ENCODE data around the gene ENHO. TPM values are rescaled to one million over a fixed set of nuclear protein-coding genes. Genes with fewer than 3 reads are reported as not detected.
A peak's percentile ranks its signal among the peaks of the same experiment; 100 is the strongest.

Gene ENHO
- polyA plus RNA-seq, 3 donors, result 2.3 to 3.2 (median 2.7) TPM

GRCh38 chr9:34547960-34548611 is 25.3 kb upstream of the ENHO start:
- Mint-ChIP-seq H3K27me3 (ENCODE audit: low read depth in 3 of 3) (peaks cover 3 to 22% (median 13%) of the 10 kb centered on the region in 3 donors), H3K4me3 (no peak overlapping the region), H3K4me1 (no peaks in the 10 kb centered on the region), H3K27ac (peak overlapping the region in 1 of 7 donors; percentile 1), H3K36me3 (no peaks in the 10 kb centered on the region), H3K9me3 (no peaks in the 10 kb centered on the region)
- DNase-seq, result peak in 1 of 3 donors; percentile 18
- WGBS (ENCODE audit: insufficient coverage), result 16% methylated on average over 10 of the region's 13 CpGs
- Histone ChIP-seq H3K79me2 (ENCODE audit: insufficient read depth, low read length) (no peaks in the 10 kb centered on the region), H3K4me2 (replicated peaks; ENCODE audit: extremely low read depth, low read length, poor library complexity, severe bottlenecking) (no peak overlapping the region), H3K9ac (ENCODE audit: insufficient read depth, low read length, poor library complexity, severe bottlenecking) (no peak overlapping the region), H2AFZ (ENCODE audit: insufficient read depth, low read depth, low read length, poor library complexity, severe bottlenecking) (no peak overlapping the region), H3K27ac (ENCODE audit: low read depth in 1 of 2, low read length in 2 of 2) (no peak overlapping the region), H3K27me3 (ENCODE audit: control insufficient read depth in 2 of 2, insufficient read depth in 2 of 2, low read length in 2 of 2) (no peaks in the 10 kb centered on the region), H3K36me3 (replicated peaks in 1 of 2; ENCODE audit: control insufficient read depth in 1 of 2, insufficient read depth in 2 of 2, low read length in 2 of 2) (no peaks in the 10 kb centered on the region), H3K9me3 (replicated peaks in 1 of 2; ENCODE audit: control insufficient read depth in 1 of 2, insufficient read depth in 1 of 2, low read length in 2 of 2) (no peaks in the 10 kb centered on the region), H3K4me1 (ENCODE audit: control insufficient read depth in 1 of 2, insufficient read depth in 2 of 2, low read length in 2 of 2) (no peaks in the 10 kb centered on the region), H3K4me3 (replicated peaks in 1 of 3; ENCODE audit: low read depth in 2 of 3, low read length in 3 of 3) (no peak overlapping the region), H4K20me1 (ENCODE audit: insufficient read depth, low read length) (no peaks in the 10 kb centered on the region)
- peak; percentile 59 for TF ChIP-seq CTCF (IDR thresholded peaks at IDR 0.05)
- intact Hi-C loops (cut with micrococcal nuclease), result no loop called here

GRCh38 chr9:34546834-34547827 is 24.3 kb upstream of the ENHO start:
- Histone ChIP-seq H2AFZ (ENCODE audit: insufficient read depth, low read depth, low read length, poor library complexity, severe bottlenecking) (no peak overlapping the region), H3K9me3 (replicated peaks in 1 of 2; ENCODE audit: control insufficient read depth in 1 of 2, insufficient read depth in 1 of 2, low read length in 2 of 2) (no peaks in the 10 kb centered on the region), H3K4me2 (replicated peaks; ENCODE audit: extremely low read depth, low read length, poor library complexity, severe bottlenecking) (no peak overlapping the region), H3K4me1 (ENCODE audit: control insufficient read depth in 1 of 2, insufficient read depth in 2 of 2, low read length in 2 of 2) (no peaks in the 10 kb centered on the region), H3K36me3 (replicated peaks in 1 of 2; ENCODE audit: control insufficient read depth in 1 of 2, insufficient read depth in 2 of 2, low read length in 2 of 2) (no peaks in the 10 kb centered on the region), H3K79me2 (ENCODE audit: insufficient read depth, low read length) (no peaks in the 10 kb centered on the region), H3K9ac (ENCODE audit: insufficient read depth, low read length, poor library complexity, severe bottlenecking) (no peak overlapping the region), H4K20me1 (ENCODE audit: insufficient read depth, low read length) (no peaks in the 10 kb centered on the region), H3K4me3 (replicated peaks in 1 of 3; ENCODE audit: low read depth in 2 of 3, low read length in 3 of 3) (no peak overlapping the region), H3K27me3 (ENCODE audit: control insufficient read depth in 2 of 2, insufficient read depth in 2 of 2, low read length in 2 of 2) (no peaks in the 10 kb centered on the region), H3K27ac (ENCODE audit: low read depth in 1 of 2, low read length in 2 of 2) (no peak overlapping the region)
- Mint-ChIP-seq H3K36me3 (no peaks in the 10 kb centered on the region), H3K27me3 (ENCODE audit: low read depth in 3 of 3) (peaks cover 3 to 18% (median 13%) of the 10 kb centered on the region in 3 donors), H3K4me1 (no peaks in the 10 kb centered on the region), H3K9me3 (no peaks in the 10 kb centered on the region), H3K27ac (no peak overlapping the region), H3K4me3 (no peak overlapping the region)
- WGBS (ENCODE audit: insufficient coverage), result 60% methylated on average over 12 of the region's 16 CpGs
- DNase-seq, result peak; percentile 12 to 40 (median 18)
- intact Hi-C loops (cut with micrococcal nuclease), result no loop called here
- TF ChIP-seq CTCF (IDR thresholded peaks at IDR 0.05), result peak; percentile 53

All from CD14-positive monocyte (primary cell).